Measurements from ENCODE around the gene KHDC1. TPM values are rescaled to one million over a fixed set of nuclear protein-coding genes. Genes with fewer than 3 reads are reported as not detected.
"Not testable (repeated sequence)": the region's sequence is repeated elsewhere in the genome, so short reads cannot be mapped to it uniquely, and the experiment has no call there.

KHDC1 gene
- 0.66 and 2.2 TPM in 2 replicates for total RNA-seq (2014; rRNA removed; shearing (Covaris generic))

DNA sequence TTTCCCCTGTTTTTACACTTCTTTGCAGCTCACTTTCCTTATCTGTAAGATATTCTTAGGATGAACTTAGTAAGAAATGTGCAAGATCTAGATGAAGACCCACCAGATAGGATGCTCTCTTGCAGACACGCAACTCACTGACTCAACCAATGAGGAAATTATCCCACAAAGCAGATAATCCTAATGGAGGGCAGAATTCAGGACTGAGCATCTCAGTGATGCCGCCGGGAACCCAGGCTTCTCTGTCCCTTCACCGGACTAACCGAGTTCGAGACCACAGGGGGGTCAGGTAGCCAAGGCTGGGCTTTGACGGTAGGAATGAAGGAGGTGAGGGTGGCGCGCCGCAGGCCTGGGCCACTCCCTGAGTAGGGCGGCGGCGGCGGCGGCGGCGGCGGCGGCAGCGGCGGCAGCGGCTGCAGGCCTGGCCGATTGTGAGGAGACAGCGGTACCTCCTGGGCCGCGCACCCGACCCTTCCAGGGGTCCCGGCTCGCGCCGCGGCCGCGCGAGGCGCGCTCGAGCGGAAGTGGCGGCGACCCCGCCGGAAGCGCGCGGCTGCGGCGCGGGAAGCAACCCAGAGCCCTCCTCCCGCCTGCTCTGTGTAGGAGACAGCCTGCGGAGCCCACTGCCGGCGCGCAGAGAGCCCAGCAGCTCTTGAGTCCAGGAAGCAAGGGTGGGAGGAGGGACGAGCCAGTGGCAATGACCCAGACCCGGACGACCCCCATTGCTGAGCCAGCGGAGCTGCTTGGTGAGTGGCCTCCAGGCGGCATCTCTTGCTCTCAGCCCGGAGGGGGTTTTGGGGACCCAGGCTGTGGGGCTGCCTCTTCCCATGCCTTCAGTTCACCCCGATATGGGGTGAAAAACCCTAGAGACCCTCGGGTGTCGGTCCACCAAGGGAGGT, at the start of gene KHDC1:
Gene KHDC1, minus strand, starts transcription at position 526 of the 899 bp plus-strand sequence. CDS start 20,679 bp downstream, outside the sequence.
- DNase-seq (ENCODE audit: low read depth in 1 of 2, low spot score in 2 of 2) = peak; percentile 62 to 72
- Histone ChIP-seq H3K4me1 (replicated peaks) (peaks cover 20% of the 10 kb centered on the region), H3K27ac (peak within 1 kb of the TSS; percentile 21), H3K27me3 (replicated peaks) (no peaks in the 10 kb centered on the region), H3K9me3 (replicated peaks) (no peaks in the 10 kb centered on the region), H3K36me3 (no peaks in the 10 kb centered on the region), H3K4me3 (peak within 1 kb of the TSS; percentile 51)

DNA sequence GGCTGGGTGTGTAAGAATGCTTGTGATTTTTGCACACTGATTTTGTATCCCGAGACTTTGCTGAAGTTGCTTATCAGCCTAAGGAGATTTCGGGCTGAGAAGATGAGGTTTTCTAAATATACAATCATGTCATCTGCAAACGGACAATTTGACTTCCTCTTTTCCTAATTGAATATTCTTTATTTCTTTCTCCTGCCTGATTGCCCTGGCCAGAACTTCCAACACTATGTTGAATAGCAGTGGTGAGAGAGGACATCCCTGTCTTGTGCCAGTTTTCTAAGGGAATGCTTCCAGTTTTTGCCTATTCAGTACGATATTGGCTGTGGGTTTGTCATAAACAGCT, 47.5 kb upstream of the KHDC1 start:
- not testable (repeated sequence) for H3K9me3 ChIP-seq (replicated peaks); H3K36me3 ChIP-seq; H3K27me3 ChIP-seq (replicated peaks); H3K27ac ChIP-seq; DNase-seq (ENCODE audit: low read depth in 1 of 2, low spot score in 2 of 2); H3K4me1 ChIP-seq (replicated peaks)
- H3K4me3 ChIP-seq = peak overlapping the region; percentile 41

DNA sequence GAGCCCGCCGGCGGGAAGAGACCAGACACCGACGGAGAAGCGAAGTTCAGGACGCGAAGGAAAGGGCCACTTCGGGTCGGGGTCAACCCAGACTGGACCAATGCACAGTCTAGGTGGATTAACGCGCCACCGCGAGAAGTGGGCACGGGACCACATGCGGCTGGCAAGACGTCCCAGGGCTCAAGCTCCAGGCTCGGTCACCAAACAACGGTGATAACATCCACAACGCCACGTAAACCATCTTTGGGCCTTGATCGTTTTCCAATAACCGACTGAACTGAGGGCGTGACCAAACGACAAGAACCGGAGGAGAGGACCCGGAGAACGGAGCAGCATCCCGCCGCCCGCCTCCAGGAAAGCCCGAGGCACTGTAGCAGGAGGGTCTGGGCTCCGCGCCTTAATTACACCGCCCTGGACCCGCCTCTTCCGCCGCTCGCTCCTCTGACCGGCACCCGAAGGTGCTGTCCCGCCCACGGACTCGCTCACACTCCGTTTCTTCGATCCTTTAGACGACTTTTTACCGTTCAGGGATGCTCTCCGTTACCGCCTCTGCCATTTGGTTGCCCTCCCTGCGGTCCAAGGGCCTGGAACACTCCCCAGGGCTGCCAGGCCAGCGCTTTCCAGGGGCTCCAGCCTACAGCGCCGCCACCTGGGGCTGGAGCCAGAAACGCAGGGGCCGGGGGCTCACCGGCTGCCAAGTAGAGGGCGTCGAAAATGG, 46.9 kb upstream of the KHDC1 start:
- DNase-seq (ENCODE audit: low read depth in 1 of 2, low spot score in 2 of 2) = peak in 1 of 2 experiments; percentile 44
- Histone ChIP-seq H3K4me3 (peak overlapping the region; percentile 41), H3K36me3 (no peaks in the 10 kb centered on the region), H3K27me3 (replicated peaks) (peaks cover 10% of the 10 kb centered on the region; the same call in 1 of the 2 replicates), H3K9me3 (replicated peaks) (0 out of 2 replicates have a peak, but pooled peaks cover 4% of the 10 kb centered on the region), H3K27ac (no peak overlapping the region), H3K4me1 (replicated peaks) (peaks cover 3% of the 10 kb centered on the region)

GRCh38 chr6:73309535-73309784, 46.5 kb upstream of the KHDC1 start:
- Histone ChIP-seq H3K4me3 (peak overlapping the region; percentile 41), H3K27me3 (replicated peaks) (peaks cover 10% of the 10 kb centered on the region; the same call in 1 of the 2 replicates), H3K4me1 (replicated peaks) (peaks cover 3% of the 10 kb centered on the region), H3K27ac (no peak overlapping the region), H3K9me3 (replicated peaks) (0 out of 2 replicates have a peak, but pooled peaks cover 4% of the 10 kb centered on the region), H3K36me3 (no peaks in the 10 kb centered on the region)
- DNase-seq (ENCODE audit: low read depth in 1 of 2, low spot score in 2 of 2) = no peak

DNA sequence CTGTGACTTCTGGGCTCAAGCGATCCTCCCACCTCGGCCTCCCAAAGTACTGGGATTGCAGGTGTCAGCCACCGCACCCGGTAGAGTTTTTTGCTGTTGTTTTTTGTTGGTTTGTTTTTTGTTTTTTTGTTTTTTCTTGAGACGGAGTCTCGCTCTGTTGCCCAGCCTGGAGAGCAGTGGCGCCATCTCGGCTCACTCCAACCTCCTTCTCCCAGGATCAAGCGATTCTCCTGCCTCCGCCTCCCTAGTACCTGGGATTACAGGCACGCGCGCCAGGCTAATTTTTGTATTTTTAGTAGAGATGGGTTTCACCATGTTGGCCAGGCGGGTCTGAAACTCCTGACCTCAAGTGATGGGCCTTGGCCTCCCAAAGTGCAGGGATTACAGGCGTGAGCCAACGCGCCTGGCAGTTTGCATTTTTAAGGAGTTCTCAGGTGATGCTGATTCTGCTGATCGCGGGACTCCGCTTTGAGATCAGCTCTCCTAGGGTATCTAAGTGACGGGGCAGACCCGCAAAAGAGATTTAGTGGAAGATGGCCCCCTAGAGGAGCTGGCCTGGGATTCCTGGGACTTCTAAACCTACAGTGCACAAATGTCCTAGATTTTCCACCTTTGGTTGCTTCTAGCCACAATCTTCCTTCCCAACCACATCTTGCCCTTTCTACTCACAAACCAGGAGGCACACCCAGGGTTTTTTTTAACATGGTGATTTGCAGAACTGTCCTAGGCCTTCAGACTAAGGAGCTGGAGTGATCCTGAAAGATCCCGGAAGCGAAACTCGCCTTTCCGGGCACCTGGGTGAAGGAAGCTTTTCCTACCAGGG, 45.9 kb upstream of the KHDC1 start:
- H3K36me3 ChIP-seq = no peaks in the 10 kb centered on the region
- H3K27me3 ChIP-seq (replicated peaks) = peaks cover 10% of the 10 kb centered on the region; the same call in 1 of the 2 replicates
- no peak overlapping the region for H3K27ac ChIP-seq
- no peak overlapping the region; the same call in 1 of the 2 replicates for H3K4me3 ChIP-seq
- no peak for DNase-seq (ENCODE audit: low read depth in 1 of 2, low spot score in 2 of 2)
- peaks cover 3% of the 10 kb centered on the region for H3K4me1 ChIP-seq (replicated peaks)
- 0 out of 2 replicates have a peak, but pooled peaks cover 4% of the 10 kb centered on the region for H3K9me3 ChIP-seq (replicated peaks)

DNA sequence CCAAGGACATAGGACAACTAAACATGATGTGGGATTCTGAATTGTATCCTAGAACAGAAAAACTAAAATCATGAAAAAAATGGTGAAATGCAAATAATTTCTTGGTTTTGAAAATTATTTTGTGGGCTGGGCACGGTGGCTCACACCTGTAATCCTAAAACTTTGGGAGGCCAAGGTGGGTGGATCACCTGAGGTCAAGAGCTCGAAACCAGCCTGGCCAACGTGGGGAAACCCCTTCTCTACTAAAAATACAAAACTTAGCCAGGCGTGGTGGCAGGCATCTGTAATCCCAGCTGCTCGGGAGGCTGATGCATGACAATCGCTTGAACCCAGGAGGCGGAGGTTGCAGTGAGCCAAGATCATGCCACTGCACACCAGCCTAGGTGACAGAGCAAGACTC, 40.8 kb upstream of the KHDC1 start:
- not testable (repeated sequence) for H3K4me1 ChIP-seq (replicated peaks)

GRCh38 chr6:73302339-73302738, 39.3 kb upstream of the KHDC1 start:
- H3K4me3 ChIP-seq = no peak overlapping the region
- no peaks in the 10 kb centered on the region for H3K4me1 ChIP-seq (replicated peaks)
- DNase-seq (ENCODE audit: low read depth in 1 of 2, low spot score in 2 of 2) = no peak
- no peaks in the 10 kb centered on the region for H3K36me3 ChIP-seq
- no peaks in the 10 kb centered on the region for H3K27me3 ChIP-seq (replicated peaks)
- no peaks in the 10 kb centered on the region for H3K9me3 ChIP-seq (replicated peaks)
- no peak overlapping the region for H3K27ac ChIP-seq

More for the DNA sequence above, 40.8 kb upstream of the KHDC1 start:
- H3K4me3 ChIP-seq; DNase-seq (ENCODE audit: low read depth in 1 of 2, low spot score in 2 of 2); H3K27ac ChIP-seq; H3K9me3 ChIP-seq (replicated peaks); H3K27me3 ChIP-seq (replicated peaks); H3K36me3 ChIP-seq: not testable (repeated sequence)

GRCh38 chr6:73299151-73299971, 36.4 kb upstream of the KHDC1 start:
- Histone ChIP-seq H3K4me3 (no peak overlapping the region), H3K27me3 (replicated peaks) (no peaks in the 10 kb centered on the region), H3K36me3 (no peaks in the 10 kb centered on the region), H3K9me3 (replicated peaks) (no peaks in the 10 kb centered on the region; the same call in 1 of the 2 replicates), H3K4me1 (replicated peaks) (no peaks in the 10 kb centered on the region), H3K27ac (no peak overlapping the region)
- DNase-seq (ENCODE audit: low read depth in 1 of 2, low spot score in 2 of 2) = no peak

GRCh38 chr6:73293331-73293730, 30.3 kb upstream of the KHDC1 start:
- H3K4me1 ChIP-seq (replicated peaks) = peaks cover 8% of the 10 kb centered on the region; the same call in 1 of the 2 replicates
- no peak overlapping the region for H3K27ac ChIP-seq
- no peaks in the 10 kb centered on the region for H3K36me3 ChIP-seq
- H3K27me3 ChIP-seq (replicated peaks) = no peaks in the 10 kb centered on the region
- DNase-seq (ENCODE audit: low read depth in 1 of 2, low spot score in 2 of 2) = no peak
- H3K4me3 ChIP-seq = no peak overlapping the region
- no peaks in the 10 kb centered on the region; the same call in none of the 2 replicates for H3K9me3 ChIP-seq (replicated peaks)

GRCh38 chr6:73290435-73290834, 27.4 kb upstream of the KHDC1 start:
- Histone ChIP-seq H3K27me3 (replicated peaks) (no peaks in the 10 kb centered on the region), H3K4me1 (replicated peaks) (peaks cover 8% of the 10 kb centered on the region; the same call in 1 of the 2 replicates), H3K9me3 (replicated peaks) (no peaks in the 10 kb centered on the region; the same call in none of the 2 replicates), H3K4me3 (no peak overlapping the region), H3K27ac (no peak overlapping the region), H3K36me3 (no peaks in the 10 kb centered on the region)
- no peak for DNase-seq (ENCODE audit: low read depth in 1 of 2, low spot score in 2 of 2)

DNA sequence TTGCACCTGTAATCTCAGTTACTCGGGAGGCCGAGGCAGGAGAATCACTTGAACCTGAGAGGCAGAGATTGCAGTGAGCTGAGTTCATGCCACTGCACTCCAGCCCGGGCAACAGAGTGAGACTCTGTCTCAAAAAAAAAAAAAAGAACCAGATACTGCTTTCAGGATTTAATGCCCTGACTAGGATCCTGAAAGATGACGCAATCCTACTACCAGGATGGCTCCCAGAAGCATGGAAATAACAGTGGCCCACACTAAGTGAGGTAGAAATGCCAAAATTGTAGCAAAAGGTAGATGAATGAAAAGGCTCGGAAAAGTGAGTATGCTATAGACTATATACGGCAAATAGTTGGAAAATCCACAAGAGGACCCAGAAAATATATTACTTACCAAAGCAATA, 23.8 kb upstream of the KHDC1 start:
- no peak for DNase-seq (ENCODE audit: low read depth in 1 of 2, low spot score in 2 of 2)
- H3K36me3 ChIP-seq = no peaks in the 10 kb centered on the region

DNA sequence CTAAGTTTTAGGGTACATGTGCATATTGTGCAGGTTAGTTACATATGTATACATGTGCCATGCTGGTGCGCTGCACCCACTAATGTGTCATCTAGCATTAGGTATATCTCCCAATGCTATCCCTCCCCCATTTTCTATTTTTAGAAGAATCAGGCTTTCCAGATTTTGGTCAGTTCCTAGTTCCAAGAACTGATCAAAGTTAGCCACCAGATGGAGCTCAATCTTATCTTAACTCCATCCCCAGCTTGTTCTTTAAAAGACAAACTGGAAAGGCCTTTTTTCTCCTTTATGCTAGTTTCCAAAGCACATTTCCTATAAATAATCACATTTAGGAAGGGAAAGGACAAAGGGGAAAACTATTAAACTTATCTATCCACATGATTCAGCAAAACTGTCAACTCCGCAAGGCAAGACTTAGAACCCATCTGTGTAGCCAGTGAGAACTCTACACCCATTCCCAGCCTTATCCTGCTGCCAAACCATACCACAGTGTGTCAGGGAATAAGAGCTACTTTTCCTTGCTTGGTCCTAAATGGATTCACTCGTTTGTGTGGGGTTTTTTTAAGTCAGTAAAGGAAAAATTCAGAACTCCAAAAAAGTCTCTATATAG, 22.8 kb upstream of the KHDC1 start:
- Histone ChIP-seq H3K27ac (no peak overlapping the region), H3K27me3 (replicated peaks) (no peaks in the 10 kb centered on the region), H3K4me1 (replicated peaks) (peaks cover 6% of the 10 kb centered on the region; the same call in 1 of the 2 replicates), H3K9me3 (replicated peaks) (no peaks in the 10 kb centered on the region; the same call in none of the 2 replicates), H3K36me3 (no peaks in the 10 kb centered on the region), H3K4me3 (no peak overlapping the region)
- DNase-seq (ENCODE audit: low read depth in 1 of 2, low spot score in 2 of 2) = no peak

More for the DNA sequence above, 23.8 kb upstream of the KHDC1 start:
- Histone ChIP-seq H3K27ac (no peak overlapping the region), H3K4me1 (replicated peaks) (peaks cover 8% of the 10 kb centered on the region; the same call in 1 of the 2 replicates), H3K4me3 (no peak overlapping the region), H3K27me3 (replicated peaks) (no peaks in the 10 kb centered on the region), H3K9me3 (replicated peaks) (no peaks in the 10 kb centered on the region; the same call in none of the 2 replicates)
